Ramos (cell line): ENCODE measurements around the gene ARAP2.

Experiments used
- in situ Hi-C: fragments of 300-500 bp; cut with MboI; formaldehyde crosslinking; loops from one replicate; pipeline ENCODE4 v1.14.3; 2022; ENCODE audit warnings: low sequenced_read_pairs; ENCODE audit not compliant: unreplicated experiment

The ARAP2 gene, protein sequence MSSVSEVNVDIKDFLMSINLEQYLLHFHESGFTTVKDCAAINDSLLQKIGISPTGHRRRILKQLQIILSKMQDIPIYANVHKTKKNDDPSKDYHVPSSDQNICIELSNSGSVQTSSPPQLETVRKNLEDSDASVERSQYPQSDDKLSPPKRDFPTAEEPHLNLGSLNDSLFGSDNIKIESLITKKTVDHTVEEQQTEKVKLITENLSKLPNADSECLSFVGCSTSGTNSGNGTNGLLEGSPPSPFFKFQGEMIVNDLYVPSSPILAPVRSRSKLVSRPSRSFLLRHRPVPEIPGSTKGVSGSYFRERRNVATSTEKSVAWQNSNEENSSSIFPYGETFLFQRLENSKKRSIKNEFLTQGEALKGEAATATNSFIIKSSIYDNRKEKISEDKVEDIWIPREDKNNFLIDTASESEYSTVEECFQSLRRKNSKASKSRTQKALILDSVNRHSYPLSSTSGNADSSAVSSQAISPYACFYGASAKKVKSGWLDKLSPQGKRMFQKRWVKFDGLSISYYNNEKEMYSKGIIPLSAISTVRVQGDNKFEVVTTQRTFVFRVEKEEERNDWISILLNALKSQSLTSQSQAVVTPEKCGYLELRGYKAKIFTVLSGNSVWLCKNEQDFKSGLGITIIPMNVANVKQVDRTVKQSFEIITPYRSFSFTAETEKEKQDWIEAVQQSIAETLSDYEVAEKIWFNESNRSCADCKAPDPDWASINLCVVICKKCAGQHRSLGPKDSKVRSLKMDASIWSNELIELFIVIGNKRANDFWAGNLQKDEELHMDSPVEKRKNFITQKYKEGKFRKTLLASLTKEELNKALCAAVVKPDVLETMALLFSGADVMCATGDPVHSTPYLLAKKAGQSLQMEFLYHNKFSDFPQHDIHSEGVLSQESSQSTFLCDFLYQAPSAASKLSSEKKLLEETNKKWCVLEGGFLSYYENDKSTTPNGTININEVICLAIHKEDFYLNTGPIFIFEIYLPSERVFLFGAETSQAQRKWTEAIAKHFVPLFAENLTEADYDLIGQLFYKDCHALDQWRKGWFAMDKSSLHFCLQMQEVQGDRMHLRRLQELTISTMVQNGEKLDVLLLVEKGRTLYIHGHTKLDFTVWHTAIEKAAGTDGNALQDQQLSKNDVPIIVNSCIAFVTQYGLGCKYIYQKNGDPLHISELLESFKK (N-terminal part only)

GRCh38 chr4:36244257-36245082, at the start of gene ARAP2:
Gene ARAP2 (minus strand): TSS chr4:36244514. CDS start chr4:36229486, 15,028 bp downstream.
- in situ Hi-C loops, result no loop called here

GRCh38 chr4:36292556-36293188, 48.4 kb upstream of the ARAP2 start:
- in situ Hi-C loops, result no loop called here

- in situ Hi-C loops, result no loop called here
Measured at GRCh38 chr4:36290641-36291040, 46.3 kb upstream of the ARAP2 start.

DNA sequence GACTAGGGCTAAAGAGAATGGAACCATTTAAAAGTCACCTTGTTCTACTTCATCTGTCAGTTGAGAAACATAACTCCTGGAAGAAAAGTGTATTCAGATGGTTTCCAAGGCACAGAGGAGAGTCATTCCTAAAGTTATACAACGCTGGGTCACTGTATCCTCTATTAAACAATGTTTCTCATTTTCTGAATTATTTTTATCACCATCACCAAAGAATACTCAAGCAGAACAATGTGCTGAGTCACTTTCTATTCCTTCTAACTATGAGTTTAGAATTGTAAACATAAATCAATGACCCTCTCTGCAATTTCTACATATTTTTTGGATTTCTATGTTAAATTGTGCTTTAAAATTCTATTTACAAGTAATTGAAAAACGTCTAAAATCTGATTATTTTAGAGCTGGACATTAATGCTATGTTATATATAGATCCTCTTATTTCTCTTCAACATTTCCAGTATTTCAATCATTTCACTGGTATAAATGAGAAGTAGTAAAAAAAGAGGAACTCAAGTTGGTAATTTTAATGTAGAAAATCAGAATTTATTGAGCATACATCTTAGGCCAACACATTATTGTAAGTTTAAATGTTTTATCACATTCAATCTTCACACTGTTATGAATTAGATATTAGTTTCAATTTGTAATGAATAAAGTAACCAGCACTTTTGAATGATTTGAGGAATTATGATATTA, 44.6 kb upstream of the ARAP2 start:
- in situ Hi-C loops, result no loop called here

DNA sequence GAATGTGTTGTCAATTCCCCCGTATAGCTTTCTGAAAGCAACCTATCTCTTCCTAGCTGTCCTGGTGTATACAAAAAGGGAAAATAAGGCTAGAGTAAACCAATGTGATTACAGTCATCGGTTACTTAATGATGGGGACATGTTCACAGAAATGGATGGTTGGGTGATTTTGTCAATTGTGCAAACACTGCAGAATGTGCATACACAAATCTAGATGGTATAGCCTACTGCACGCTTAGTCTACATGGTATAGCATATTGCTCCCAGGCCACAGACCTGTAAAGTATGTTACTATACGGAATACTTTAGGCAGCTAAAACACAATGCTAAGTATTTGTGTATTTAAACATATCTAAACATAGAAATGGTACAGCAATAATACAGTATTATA, 42.2 kb upstream of the ARAP2 start:
- in situ Hi-C loops, result no loop called here

DNA sequence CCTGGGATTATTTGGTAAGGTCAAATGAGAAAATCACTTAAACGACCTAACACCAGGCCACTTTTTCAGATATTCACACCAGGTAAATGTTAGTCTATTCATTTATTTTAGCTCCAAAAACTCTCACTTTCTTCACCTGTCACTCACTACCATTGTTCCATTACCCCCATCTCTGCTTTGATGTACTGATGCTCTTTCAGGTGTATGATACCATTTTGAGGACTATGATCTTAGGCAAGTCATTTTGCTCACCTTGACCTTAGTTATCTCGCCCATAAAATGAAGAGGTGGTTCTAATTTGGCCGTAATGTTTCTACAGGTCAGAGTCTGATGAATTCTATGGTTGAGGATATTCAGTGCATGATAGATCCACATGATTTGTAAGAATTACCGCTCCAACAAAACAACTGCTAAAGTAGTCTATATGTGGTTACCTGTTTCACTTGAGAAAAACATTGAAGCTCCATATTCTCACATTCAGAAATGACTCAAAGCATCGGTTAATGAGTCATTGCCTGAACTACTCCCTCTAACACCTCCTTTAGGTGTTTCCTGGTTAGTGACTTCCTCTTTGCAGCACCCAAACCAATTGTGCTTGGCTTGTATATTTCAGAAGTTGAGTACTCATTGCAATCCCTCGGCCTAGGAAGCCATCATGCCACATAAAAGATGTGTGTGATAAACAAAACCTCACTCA, 41.6 kb upstream of the ARAP2 start:
- in situ Hi-C loops, result no loop called here

DNA sequence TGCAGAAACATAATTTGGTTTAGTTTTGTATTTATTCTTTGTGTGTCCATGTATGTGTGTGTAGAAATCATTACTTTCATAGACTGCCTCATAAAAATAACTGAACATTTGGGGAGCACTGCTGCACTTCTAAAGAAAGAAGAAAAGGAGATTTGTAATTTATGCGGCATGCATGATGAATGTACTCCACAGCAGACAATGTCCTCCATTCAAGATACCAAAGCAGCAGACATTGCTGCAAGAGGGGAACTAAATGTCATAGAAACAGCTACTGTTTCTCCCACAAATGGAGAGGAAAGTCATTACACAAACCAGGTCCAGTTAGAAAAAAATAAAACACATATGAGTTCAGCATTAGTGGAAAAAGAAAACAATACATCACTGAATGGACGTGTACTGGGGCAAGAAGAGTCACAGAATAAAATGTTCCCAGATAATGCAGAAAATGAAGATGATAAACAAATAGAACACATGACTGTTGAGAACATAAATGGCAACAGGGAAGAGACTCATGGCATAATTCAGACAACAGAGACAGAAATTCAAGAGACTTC, 39.7 kb upstream of the ARAP2 start:
- in situ Hi-C loops, result no loop called here

DNA sequence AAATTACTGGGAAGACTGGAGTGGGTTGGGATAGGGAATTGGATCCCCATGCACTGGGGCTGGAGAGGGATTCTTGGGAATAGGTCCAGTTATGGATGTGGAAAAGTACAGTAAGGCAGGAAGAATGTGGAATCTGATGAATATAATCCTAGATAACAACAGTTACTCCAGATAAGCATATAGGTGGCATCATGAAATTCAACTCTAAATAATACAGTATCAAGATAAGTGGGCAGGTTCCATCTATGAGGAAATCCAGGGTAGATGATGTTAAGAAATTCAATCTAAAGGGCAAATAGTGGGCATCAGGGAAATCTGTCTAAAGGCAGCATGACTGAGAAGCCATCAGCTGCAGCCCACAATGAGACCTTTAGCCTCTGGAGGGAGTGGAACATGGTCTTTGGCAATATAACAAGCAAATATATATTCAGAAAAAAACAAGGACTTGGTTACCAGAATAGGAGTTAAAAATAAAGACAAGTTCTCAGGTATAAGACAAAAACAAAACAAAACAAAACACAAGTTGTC, 38.3 kb upstream of the ARAP2 start:
- in situ Hi-C loops, result no loop called here

DNA sequence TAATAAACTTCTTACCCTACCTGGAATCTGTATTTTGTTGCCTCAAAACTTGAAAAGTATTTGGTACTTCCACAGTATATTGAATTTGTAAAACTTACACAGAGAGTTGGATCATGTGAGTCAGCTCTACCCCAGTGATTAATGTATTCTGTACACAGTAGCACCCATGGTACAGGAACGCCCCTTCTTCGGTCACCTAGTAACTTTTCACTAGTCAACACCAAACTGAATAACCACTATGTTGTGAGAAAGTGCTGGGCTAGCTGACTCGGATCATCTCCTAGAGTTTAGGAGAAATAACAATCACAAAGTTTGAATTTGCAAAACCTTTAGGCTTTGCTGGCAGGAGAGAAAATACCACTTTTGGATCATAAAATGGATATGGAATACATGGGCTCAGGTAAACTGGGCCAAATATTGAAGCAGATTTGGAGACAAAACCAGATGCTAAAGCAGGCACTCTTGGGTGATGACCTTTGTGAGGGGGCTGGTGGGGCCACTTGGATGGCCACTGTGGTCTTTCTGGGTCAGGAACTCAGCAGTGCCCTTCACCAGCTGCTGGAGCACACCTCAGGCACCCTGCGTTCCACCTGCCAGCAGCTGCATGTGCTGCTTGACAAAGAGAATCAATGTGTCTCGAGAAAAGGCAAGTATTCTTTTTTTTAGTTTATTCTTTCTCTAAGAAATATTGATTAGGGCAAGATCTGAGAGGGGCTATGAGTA, 37.2 kb upstream of the ARAP2 start, which contains the start of gene DTHD1:
TSS of gene DTHD1 (plus strand) at position 233 of the 723 bp plus-strand sequence. CDS start at position 376, 143 bp downstream.
- in situ Hi-C loops, result no loop called here

GRCh38 chr4:36280555-36280954, 36.2 kb upstream of the ARAP2 start:
- in situ Hi-C loops, result no loop called here

DNA sequence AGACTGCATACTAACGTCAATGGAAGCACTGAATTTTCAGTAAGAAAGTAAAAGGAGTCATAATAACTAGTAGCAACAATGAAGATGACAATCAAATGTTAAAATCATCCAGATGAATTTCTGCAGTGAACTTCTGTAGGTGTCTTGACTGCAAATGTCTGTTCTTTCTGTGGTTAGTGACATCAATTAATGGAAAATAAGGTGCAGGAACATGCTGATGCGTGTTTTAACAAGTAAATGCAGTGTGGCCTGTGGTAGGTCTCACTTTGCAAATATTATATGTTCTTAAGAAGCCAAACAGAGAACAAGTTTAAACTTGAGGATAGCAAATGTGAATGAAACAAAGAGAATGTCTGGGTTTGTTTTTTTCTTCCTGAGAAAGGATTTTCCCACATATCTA, 34.5 kb upstream of the ARAP2 start:
- in situ Hi-C loops, result no loop called here

DNA sequence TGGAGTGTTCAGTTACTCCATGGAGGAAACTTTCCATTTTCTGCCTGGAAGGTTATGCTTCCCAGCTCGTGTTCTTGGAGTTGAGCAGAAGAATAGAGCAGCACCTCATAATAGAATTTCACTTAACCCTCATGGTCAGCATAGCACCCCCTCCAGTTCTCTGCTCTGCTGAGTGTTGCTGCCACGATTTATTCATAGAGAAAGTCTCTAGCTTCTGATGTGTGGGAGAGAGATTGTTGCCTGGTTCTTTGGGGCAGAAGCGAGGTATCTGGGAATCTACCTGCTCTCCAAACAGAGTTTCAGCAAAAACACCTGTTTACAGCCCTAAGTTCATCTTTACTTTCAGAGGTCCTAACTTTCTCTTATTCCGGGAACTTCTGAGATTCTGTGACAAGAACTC, 33.2 kb upstream of the ARAP2 start:
- in situ Hi-C loops, result no loop called here

GRCh38 chr4:36274158-36274557, 29.8 kb upstream of the ARAP2 start:
- in situ Hi-C loops, result no loop called here

DNA sequence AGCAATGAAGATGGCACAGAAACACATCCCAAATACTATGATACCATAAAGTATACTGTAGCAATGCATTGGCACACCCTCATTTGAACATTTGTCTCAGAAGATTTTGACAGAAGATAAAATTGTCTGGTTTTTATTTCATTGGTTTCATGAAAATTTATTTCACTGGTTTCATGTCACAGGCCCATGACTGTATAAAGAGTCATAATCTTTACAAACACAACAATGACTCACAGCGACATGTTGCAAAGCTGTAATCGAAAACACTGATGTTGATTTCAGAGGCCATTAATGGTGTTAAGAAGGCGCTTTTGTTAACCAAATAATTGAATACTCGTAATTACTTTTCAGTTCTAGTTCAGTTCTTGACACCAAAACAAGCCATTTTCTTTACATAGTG, 29.0 kb upstream of the ARAP2 start:
- in situ Hi-C loops, result no loop called here

- in situ Hi-C loops, result no loop called here
Measured at GRCh38 chr4:36269533-36270173, 25.3 kb upstream of the ARAP2 start.

- in situ Hi-C loops, result no loop called here
Measured at GRCh38 chr4:36269101-36269500, 24.8 kb upstream of the ARAP2 start.
